Measurements from ENCODE around the gene VPS29. TPM values are rescaled to one million over a fixed set of nuclear protein-coding genes. Genes with fewer than 3 reads are reported as not detected.
A peak's percentile ranks its signal among the peaks of the same experiment; 100 is the strongest.
"Not testable (repeated sequence)": the region's sequence is repeated elsewhere in the genome, so short reads cannot be mapped to it uniquely, and the experiment has no call there.

VPS29 gene
- total RNA-seq, 2 donors from 2014 or later = 120 to 130 TPM

- Histone ChIP-seq H3K9ac (ENCODE audit: low read depth in 2 of 2, low read length in 2 of 2) (peak overlapping the region; percentile 70 to 83), H3K27me3 (no peaks in the 10 kb centered on the region), H3K4me1 (peaks cover 7% of the 10 kb centered on the region), H3K4me3 (peak overlapping the region; percentile 68), H3K36me3 (no peaks in the 10 kb centered on the region), H3K9me3 (no peaks in the 10 kb centered on the region), H3K27ac (peak overlapping the region; percentile 84)
- DNase-seq = no peak
- no peak for TF ChIP-seq CTCF (IDR thresholded peaks at IDR 0.05)
- intact Hi-C loops (cut with DNase I) = loop anchor here (5.0 to 10.0 kb wide), 2 partner anchors 134 to 357 kb away; no protein-coding TSS in a partner anchor
Observed at GRCh38 chr12:110467847-110468213, 34.1 kb downstream of the VPS29 start.

- no peak for DNase-seq
- Histone ChIP-seq H3K4me1 (peaks cover 7% of the 10 kb centered on the region), H3K27me3 (no peaks in the 10 kb centered on the region), H3K9me3 (no peaks in the 10 kb centered on the region), H3K36me3 (no peaks in the 10 kb centered on the region), H3K4me3 (no peak overlapping the region), H3K27ac (no peak overlapping the region), H3K9ac (ENCODE audit: low read depth in 2 of 2, low read length in 2 of 2) (peak overlapping the region; percentile 12 to 50)
- TF ChIP-seq CTCF (IDR thresholded peaks at IDR 0.05) = no peak
- intact Hi-C loops (cut with DNase I) = loop anchor here (5.0 to 10.0 kb wide), 2 partner anchors 136 to 358 kb away; no protein-coding TSS in a partner anchor
Observed at GRCh38 chr12:110466791-110467190, 35.1 kb downstream of the VPS29 start.

- not testable (repeated sequence) for DNase-seq; H3K36me3 ChIP-seq; H3K27ac ChIP-seq; H3K4me1 ChIP-seq; H3K9me3 ChIP-seq; H3K27me3 ChIP-seq; H3K4me3 ChIP-seq; H3K9ac ChIP-seq (ENCODE audit: low read depth in 2 of 2, low read length in 2 of 2)
- intact Hi-C loops (cut with DNase I) = loop anchor here (5.0 to 10.0 kb wide), 2 partner anchors 137 to 359 kb away; no protein-coding TSS in a partner anchor
Observed at GRCh38 chr12:110465765-110466164, 36.1 kb downstream of the VPS29 start.

GRCh38 chr12:110465024-110465423 lies 36.9 kb downstream of the VPS29 start:
- intact Hi-C loops (cut with DNase I) = loop anchor here (5.0 to 10.0 kb wide), 2 partner anchors 137 to 360 kb away; no protein-coding TSS in a partner anchor
- TF ChIP-seq CTCF (IDR thresholded peaks at IDR 0.05) = no peak
- H3K27ac ChIP-seq = no peak overlapping the region
- DNase-seq = no peak
- H3K9ac ChIP-seq (ENCODE audit: low read depth in 2 of 2, low read length in 2 of 2) = no peak overlapping the region
- no peaks in the 10 kb centered on the region for H3K27me3 ChIP-seq
- no peaks in the 10 kb centered on the region for H3K36me3 ChIP-seq
- no peak overlapping the region for H3K4me3 ChIP-seq
- no peaks in the 10 kb centered on the region for H3K9me3 ChIP-seq
- H3K4me1 ChIP-seq = peaks cover 7% of the 10 kb centered on the region

GRCh38 chr12:110461189-110461588 lies 40.7 kb downstream of the VPS29 start:
- H3K27ac ChIP-seq = not testable (repeated sequence)

GRCh38 chr12:110458756-110459155 lies 43.2 kb downstream of the VPS29 start:
- Histone ChIP-seq H3K4me1 (no peaks in the 10 kb centered on the region), H3K27me3 (no peaks in the 10 kb centered on the region), H3K27ac (no peak overlapping the region), H3K36me3 (no peaks in the 10 kb centered on the region), H3K9me3 (no peaks in the 10 kb centered on the region), H3K9ac (ENCODE audit: low read depth in 2 of 2, low read length in 2 of 2) (no peak overlapping the region), H3K4me3 (no peak overlapping the region)
- TF ChIP-seq CTCF (IDR thresholded peaks at IDR 0.05) = no peak
- no peak for DNase-seq
- intact Hi-C loops (cut with DNase I) = no loop called here

More at GRCh38 chr12:110461189-110461588, 40.7 kb downstream of the VPS29 start:
- intact Hi-C loops (cut with DNase I) = loop anchor here (10.0 kb wide), 1 partner anchor 364 kb away; no protein-coding TSS in a partner anchor
- not testable (repeated sequence) for H3K4me3 ChIP-seq; DNase-seq; H3K4me1 ChIP-seq; H3K9me3 ChIP-seq; H3K36me3 ChIP-seq; H3K9ac ChIP-seq (ENCODE audit: low read depth in 2 of 2, low read length in 2 of 2); H3K27me3 ChIP-seq
